Measurements from ENCODE around the gene PGM5.

PGM5 gene

DNA sequence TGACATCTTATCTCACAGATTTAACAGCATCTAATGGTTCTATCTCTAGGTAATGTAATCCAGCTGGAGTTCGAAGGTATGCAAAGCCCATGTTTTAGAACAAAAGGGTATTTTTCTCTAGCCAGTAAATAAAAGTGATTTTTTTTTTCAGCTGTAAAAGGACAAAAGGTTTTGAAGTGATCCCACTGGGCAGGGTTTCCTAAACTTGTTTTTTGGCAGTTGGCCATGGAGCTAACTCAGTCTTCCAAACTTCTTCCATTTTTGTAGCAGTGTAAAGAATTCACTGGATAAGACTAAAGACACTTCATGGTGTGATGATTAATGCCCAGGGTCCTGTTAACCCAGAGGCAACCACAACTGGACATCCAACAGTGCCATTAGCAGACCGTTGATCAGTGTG, 120.4 kb downstream of the PGM5 start:
- DNase-seq = no peak
- no peaks in the 10 kb centered on the region for H3K9me3 ChIP-seq (replicated peaks; ENCODE audit: insufficient read depth, low read length)
- no peaks in the 10 kb centered on the region for H4K20me1 ChIP-seq (ENCODE audit: insufficient read depth, low read length)
- H3K9me2 ChIP-seq (replicated peaks; ENCODE audit: insufficient read depth, low read length) = no peaks in the 10 kb centered on the region
- H3K4me2 ChIP-seq (ENCODE audit: low read depth, low read length) = no peak overlapping the region
- H3K27me3 ChIP-seq (replicated peaks; ENCODE audit: insufficient read depth, low read length) = no peaks in the 10 kb centered on the region
- no peaks in the 10 kb centered on the region for H3K79me2 ChIP-seq (ENCODE audit: low read length)
- H3K27ac ChIP-seq (ENCODE audit: low read length) = no peak overlapping the region
- H3K4me1 ChIP-seq (ENCODE audit: low read length) = no peaks in the 10 kb centered on the region
- H3K4me3 ChIP-seq (ENCODE audit: low read length) = no peak overlapping the region
- no peak for TF ChIP-seq EZH2 (optimal IDR thresholded peaks at IDR 0.05; ENCODE audit: low read depth, low read length)
- TF ChIP-seq EZH2phosphoT487 (IDR thresholded peaks at IDR 0.05; ENCODE audit: low read length) = no peak
- TF ChIP-seq, protein P1, sequence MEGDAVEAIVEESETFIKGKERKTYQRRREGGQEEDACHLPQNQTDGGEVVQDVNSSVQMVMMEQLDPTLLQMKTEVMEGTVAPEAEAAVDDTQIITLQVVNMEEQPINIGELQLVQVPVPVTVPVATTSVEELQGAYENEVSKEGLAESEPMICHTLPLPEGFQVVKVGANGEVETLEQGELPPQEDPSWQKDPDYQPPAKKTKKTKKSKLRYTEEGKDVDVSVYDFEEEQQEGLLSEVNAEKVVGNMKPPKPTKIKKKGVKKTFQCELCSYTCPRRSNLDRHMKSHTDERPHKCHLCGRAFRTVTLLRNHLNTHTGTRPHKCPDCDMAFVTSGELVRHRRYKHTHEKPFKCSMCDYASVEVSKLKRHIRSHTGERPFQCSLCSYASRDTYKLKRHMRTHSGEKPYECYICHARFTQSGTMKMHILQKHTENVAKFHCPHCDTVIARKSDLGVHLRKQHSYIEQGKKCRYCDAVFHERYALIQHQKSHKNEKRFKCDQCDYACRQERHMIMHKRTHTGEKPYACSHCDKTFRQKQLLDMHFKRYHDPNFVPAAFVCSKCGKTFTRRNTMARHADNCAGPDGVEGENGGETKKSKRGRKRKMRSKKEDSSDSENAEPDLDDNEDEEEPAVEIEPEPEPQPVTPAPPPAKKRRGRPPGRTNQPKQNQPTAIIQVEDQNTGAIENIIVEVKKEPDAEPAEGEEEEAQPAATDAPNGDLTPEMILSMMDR (IDR thresholded peaks at IDR 0.05; ENCODE audit: low read length) = no peak
- H3K9ac ChIP-seq (ENCODE audit: low read length) = no peak overlapping the region
- no peaks in the 10 kb centered on the region for H3F3A ChIP-seq (ENCODE audit: insufficient read depth, low read length)
- H3K36me3 ChIP-seq (replicated peaks; ENCODE audit: insufficient read depth, low read length) = no peaks in the 10 kb centered on the region
- H2AFZ ChIP-seq (ENCODE audit: low read length) = no peak overlapping the region

DNA sequence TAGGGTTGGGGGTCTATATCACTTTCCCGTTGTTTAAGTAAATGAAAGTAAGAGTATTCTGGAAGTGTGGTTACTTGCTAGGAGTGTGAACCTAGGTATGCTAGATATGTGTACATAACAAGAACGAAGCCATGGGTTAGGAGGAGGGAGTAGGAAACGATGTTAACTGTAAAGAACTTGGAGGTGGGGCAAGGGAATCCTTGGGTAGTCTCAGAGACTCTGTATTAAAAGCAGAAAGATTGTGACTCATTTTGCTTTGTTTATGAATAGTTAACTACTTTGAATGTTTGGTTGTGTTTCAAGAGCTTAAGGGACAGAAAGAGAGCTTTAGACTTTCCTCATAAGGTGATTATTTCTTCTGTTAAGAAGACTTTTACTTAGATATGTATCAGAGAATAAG, 124.4 kb downstream of the PGM5 start:
- H4K20me1 ChIP-seq (ENCODE audit: insufficient read depth, low read length) = no peaks in the 10 kb centered on the region
- no peaks in the 10 kb centered on the region for H3K36me3 ChIP-seq (replicated peaks; ENCODE audit: insufficient read depth, low read length)
- no peaks in the 10 kb centered on the region for H3K4me1 ChIP-seq (ENCODE audit: low read length)
- H3K79me2 ChIP-seq (ENCODE audit: low read length) = no peaks in the 10 kb centered on the region
- no peak overlapping the region for H3K4me3 ChIP-seq (ENCODE audit: low read length)
- TF ChIP-seq EZH2 (optimal IDR thresholded peaks at IDR 0.05; ENCODE audit: low read depth, low read length) (no peak), EZH2phosphoT487 (IDR thresholded peaks at IDR 0.05; ENCODE audit: low read length) (no peak)
- TF ChIP-seq, protein P1 (IDR thresholded peaks at IDR 0.05; ENCODE audit: low read length) = no peak
- no peak overlapping the region for H3K9ac ChIP-seq (ENCODE audit: low read length)
- H2AFZ ChIP-seq (ENCODE audit: low read length) = no peak overlapping the region
- no peak for DNase-seq
- H3K9me3 ChIP-seq (replicated peaks; ENCODE audit: insufficient read depth, low read length) = no peaks in the 10 kb centered on the region
- H3K9me2 ChIP-seq (replicated peaks; ENCODE audit: insufficient read depth, low read length) = no peaks in the 10 kb centered on the region
- H3F3A ChIP-seq (ENCODE audit: insufficient read depth, low read length) = no peaks in the 10 kb centered on the region
- no peaks in the 10 kb centered on the region for H3K27me3 ChIP-seq (replicated peaks; ENCODE audit: insufficient read depth, low read length)
- H3K27ac ChIP-seq (ENCODE audit: low read length) = no peak overlapping the region
- H3K4me2 ChIP-seq (ENCODE audit: low read depth, low read length) = no peak overlapping the region

DNA sequence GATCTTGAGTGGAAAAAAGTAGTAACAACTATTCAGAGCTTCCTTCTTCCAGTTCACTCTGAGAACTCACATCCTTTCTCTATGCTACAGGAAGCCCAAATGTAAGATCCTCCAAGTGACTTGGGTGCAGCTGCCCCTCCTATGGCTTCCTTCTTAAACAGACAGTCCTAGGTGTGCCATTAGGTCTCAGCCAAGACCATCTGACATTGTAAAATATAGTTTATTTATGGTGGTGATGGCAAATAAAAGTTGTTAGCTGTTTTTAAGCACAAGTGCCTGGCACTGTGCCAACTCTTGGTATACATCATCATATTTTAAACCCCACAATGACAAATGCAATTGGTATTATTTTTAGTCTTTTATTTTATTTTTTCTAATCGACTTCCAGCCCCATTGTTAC, 126.1 kb downstream of the PGM5 start:
- Histone ChIP-seq H3K9ac (ENCODE audit: low read length) (no peak overlapping the region), H3K36me3 (replicated peaks; ENCODE audit: insufficient read depth, low read length) (no peaks in the 10 kb centered on the region), H3K27me3 (replicated peaks; ENCODE audit: insufficient read depth, low read length) (no peaks in the 10 kb centered on the region), H3K9me2 (replicated peaks; ENCODE audit: insufficient read depth, low read length) (no peaks in the 10 kb centered on the region), H3K4me3 (ENCODE audit: low read length) (no peak overlapping the region), H3K4me1 (ENCODE audit: low read length) (no peaks in the 10 kb centered on the region), H4K20me1 (ENCODE audit: insufficient read depth, low read length) (no peaks in the 10 kb centered on the region), H3K27ac (ENCODE audit: low read length) (no peak overlapping the region), H3F3A (ENCODE audit: insufficient read depth, low read length) (no peaks in the 10 kb centered on the region), H3K79me2 (ENCODE audit: low read length) (no peaks in the 10 kb centered on the region), H3K4me2 (ENCODE audit: low read depth, low read length) (no peak overlapping the region), H2AFZ (ENCODE audit: low read length) (no peak overlapping the region), H3K9me3 (replicated peaks; ENCODE audit: insufficient read depth, low read length) (no peaks in the 10 kb centered on the region)
- no peak for DNase-seq
- TF ChIP-seq EZH2phosphoT487 (IDR thresholded peaks at IDR 0.05; ENCODE audit: low read length) (no peak), EZH2 (optimal IDR thresholded peaks at IDR 0.05; ENCODE audit: low read depth, low read length) (no peak)
- TF ChIP-seq, protein P1 (IDR thresholded peaks at IDR 0.05; ENCODE audit: low read length) = no peak

Data from MM.1S (cell line).